Adipose tissue (tissue), 3 donors: ENCODE data around the gene EVI2A. TPM values are rescaled to one million over a fixed set of nuclear protein-coding genes. Genes with fewer than 3 reads are reported as not detected.
"Not testable (repeated sequence)": the region's sequence is repeated elsewhere in the genome, so short reads cannot be mapped to it uniquely, and the experiment has no call there.

Experiments used
- H3K27ac ChIP-seq: one replicate; pipeline ENCODE4 v1.5.1; 2013; ENCODE audit warnings: low read depth, low read length
- WGBS, 3 donors: extraction: QIAGEN DNeasy Blood & Tissue Kit; methylation state at CpG; one replicate each; pipeline ENCODE4 v1.1.7; 2013; 5-methylcytosine and 5-hydroxymethylcytosine counted together
- polyA plus RNA-seq, 3 donors: library from polyadenylated mRNA; stranded (reverse); fragments of 200-250 nt; gene quantifications; one replicate each; pipeline ENCODE4 v1.2.3, GENCODE V29; 2013
- donor health status: healthy with polysubstance abuse.
- donor health status: Bipolar disorder and iron deficiency.
- donor health status: healthy.

The EVI2A gene
- polyA plus RNA-seq, result 10 to 100 TPM in 1 of 3 donors, 1 to 10 TPM in 2; 1.4 to 13.3 (median 6.6) TPM

GRCh38 chr17:31321481-31321880, at the start of gene EVI2A:
Gene EVI2A, minus strand, starts transcription at chr17:31321622. Its CDS starts 2,609 bp downstream, at chr17:31319013.
- no peak within 1 kb of the TSS for H3K27ac ChIP-seq
- 46 to 94% (median 61%) methylated on average over 3 of the region's 3 CpGs for WGBS, 3 donors

GRCh38 chr17:31369266-31369665, 47.8 kb upstream of the EVI2A start:
- H3K27ac ChIP-seq, result no peak overlapping the region

GRCh38 chr17:31366088-31366487, 44.7 kb upstream of the EVI2A start:
- H3K27ac ChIP-seq, result no peak overlapping the region
- 97 to 100% (median 99%) methylated on average over 4 of the region's 4 CpGs for WGBS, 3 donors

- no peak overlapping the region for H3K27ac ChIP-seq
- WGBS, 3 donors, result 95 to 98% (median 96%) methylated on average over 6 of the region's 6 CpGs
These were observed 42.6 kb upstream of the EVI2A start for GRCh38 chr17:31364012-31364411.

- no peak overlapping the region for H3K27ac ChIP-seq
- 75 to 90% (median 87%) methylated on average over 3 of the region's 3 CpGs for WGBS, 3 donors
These were observed 36.5 kb upstream of the EVI2A start for GRCh38 chr17:31357839-31358394.

GRCh38 chr17:31357091-31357490, 35.7 kb upstream of the EVI2A start:
- WGBS, 3 donors, result 71 to 81% (median 72%) methylated on average over 2 of the region's 2 CpGs
- H3K27ac ChIP-seq, result no peak overlapping the region

- no peak overlapping the region for H3K27ac ChIP-seq
- 25 to 81% (median 73%) methylated on average over 1 of the region's 1 CpG for WGBS, 3 donors
These were observed 34.5 kb upstream of the EVI2A start for GRCh38 chr17:31355935-31356334.

- H3K27ac ChIP-seq, result no peak overlapping the region
These were observed 28.0 kb upstream of the EVI2A start for GRCh38 chr17:31349454-31349853.

- WGBS, 3 donors, result 92 to 96% (median 92%) methylated on average over 13 to 19 of the region's 34 CpGs
These were observed 23.8 kb upstream of the EVI2A start for GRCh38 chr17:31345191-31345747.

GRCh38 chr17:31339906-31340661, 18.7 kb upstream of the EVI2A start:
- WGBS, 3 donors, result 82 to 92% (median 85%) methylated on average over 6 of the region's 6 CpGs
- H3K27ac ChIP-seq, result no peak overlapping the region

More at GRCh38 chr17:31345191-31345747, 23.8 kb upstream of the EVI2A start:
- not testable (repeated sequence) for H3K27ac ChIP-seq

GRCh38 chr17:31329221-31329620, 7.8 kb upstream of the EVI2A start:
- H3K27ac ChIP-seq, result no peak overlapping the region

- no peak overlapping the region for H3K27ac ChIP-seq
These were observed 6.7 kb upstream of the EVI2A start for GRCh38 chr17:31328160-31328535.

GRCh38 chr17:31327534-31328159, 6.2 kb upstream of the EVI2A start:
- WGBS, 3 donors, result 96% methylated on average over 12 of the region's 12 CpGs
- no peak overlapping the region for H3K27ac ChIP-seq

- H3K27ac ChIP-seq, result no peak overlapping the region
These were observed 2.1 kb upstream of the EVI2A start for GRCh38 chr17:31323551-31323950.

GRCh38 chr17:31321966-31322365, 544 bp upstream of the EVI2A start:
- no peak overlapping the region for H3K27ac ChIP-seq
- 88 to 93% (median 90%) methylated on average over 4 of the region's 4 CpGs for WGBS, 3 donors

- 51 to 63% (median 55%) methylated on average over 1 of the region's 1 CpG for WGBS, 3 donors
- no peak overlapping the region for H3K27ac ChIP-seq
These were observed 631 bp downstream of the EVI2A start for GRCh38 chr17:31320791-31321190.

- 71 to 93% (median 78%) methylated on average over 2 of the region's 2 CpGs for WGBS, 3 donors
- H3K27ac ChIP-seq, result no peak overlapping the region
These were observed 1.2 kb downstream of the EVI2A start for GRCh38 chr17:31320241-31320640.

GRCh38 chr17:31318851-31319661, 2.4 kb downstream of the EVI2A start:
- 49 to 82% (median 61%) methylated on average over 5 of the region's 5 CpGs for WGBS, 3 donors
- H3K27ac ChIP-seq, result no peak overlapping the region

- no peak overlapping the region for H3K27ac ChIP-seq
- 45 to 73% (median 50%) methylated on average over 8 of the region's 8 CpGs for WGBS, 3 donors
These were observed 3.1 kb downstream of the EVI2A start for GRCh38 chr17:31318298-31318801.
